GM23338 (cell line): ENCODE results near the gene TCHHL1. TPM values are rescaled to one million over a fixed set of nuclear protein-coding genes. Genes with fewer than 3 reads are reported as not detected.

Source experiments
- ATAC-seq: fragments of 200-7000 bp; cut with Tn5 transposase; 3 replicates; pipeline ENCODE4 v1.9.1; 2020
- DNase-seq: peaks from one replicate; pipeline ENCODE4 v3.0.0-alpha.2; 2015; ENCODE audit warnings: low spot score
- H2AFZ ChIP-seq: fragments of 200-600 bp; sonication (generic); 2 replicates; pipeline ENCODE4 v1.8.0; 2016; ENCODE audit warnings: antibody characterized with exemption, mild to moderate bottlenecking, moderate library complexity
- H3F3A ChIP-seq: fragments of 200-600 bp; sonication (generic); replicated peaks from 2 replicates; pipeline ENCODE4 v1.8.0; 2017; ENCODE audit warnings: antibody characterized with exemption, mixed run types, low read depth
- H3K27ac ChIP-seq: fragments of 200-600 bp; sonication (generic); 2 replicates; pipeline ENCODE4 v1.6.1; 2016; ENCODE audit warnings: low read depth
- H3K27me3 ChIP-seq: fragments of 200-600 bp; sonication (generic); 2 replicates; pipeline ENCODE4 v1.8.0; 2016; ENCODE audit warnings: mild to moderate bottlenecking, mixed run types, moderate library complexity; ENCODE audit not compliant: insufficient read depth
- H3K36me3 ChIP-seq: fragments of 200-600 bp; sonication (generic); 2 replicates; pipeline ENCODE4 v1.8.0; 2016; ENCODE audit warnings: mild to moderate bottlenecking; ENCODE audit not compliant: insufficient read depth
- H3K4me1 ChIP-seq: fragments of 200-600 bp; sonication (generic); 2 replicates; pipeline ENCODE4 v1.8.0; 2016; ENCODE audit warnings: mild to moderate bottlenecking, moderate library complexity; ENCODE audit not compliant: insufficient read depth
- H3K4me2 ChIP-seq: fragments of 200-600 bp; sonication (generic); 2 replicates; pipeline ENCODE4 v1.7.1; 2017; ENCODE audit warnings: mixed run types
- H3K4me3 ChIP-seq: fragments of 200-600 bp; sonication (generic); 2 replicates; pipeline ENCODE4 v1.6.1; 2016; ENCODE audit warnings: mixed run types
- H3K79me2 ChIP-seq: fragments of 200-600 bp; sonication (generic); replicated peaks from 2 replicates; pipeline ENCODE4 v1.8.0; 2017; ENCODE audit warnings: mild to moderate bottlenecking; ENCODE audit not compliant: insufficient read depth
- H3K9me2 ChIP-seq: fragments of 200-600 bp; sonication (generic); 2 replicates; pipeline ENCODE4 v1.8.0; 2017; ENCODE audit not compliant: insufficient read depth
- H4K20me1 ChIP-seq: fragments of 200-600 bp; sonication (generic); replicated peaks from 2 replicates; pipeline ENCODE4 v1.8.0; 2017; ENCODE audit warnings: mild to moderate bottlenecking; ENCODE audit not compliant: insufficient read depth
- H3K27ac Mint-ChIP-seq: 2 replicates; pipeline ENCODE4 v1.8.0; 2020; ENCODE audit warnings: inconsistent platforms, mild to moderate bottlenecking, moderate library complexity, mixed read lengths
- H3K27me3 Mint-ChIP-seq: 3 replicates; pipeline ENCODE4 v1.8.0; 2022; ENCODE audit warnings: low read depth, mild to moderate bottlenecking, moderate library complexity, mixed read lengths, inconsistent platforms; ENCODE audit not compliant: insufficient read depth, poor library complexity
- H3K36me3 Mint-ChIP-seq: 3 replicates; pipeline ENCODE4 v1.8.0; 2021; ENCODE audit warnings: low read depth, mild to moderate bottlenecking, inconsistent platforms, moderate library complexity, mixed read lengths
- H3K4me1 Mint-ChIP-seq: 3 replicates; pipeline ENCODE4 v1.8.0; 2020; ENCODE audit warnings: mild to moderate bottlenecking, inconsistent platforms, mixed read lengths
- H3K4me3 Mint-ChIP-seq: 3 replicates; pipeline ENCODE4 v1.8.0; 2021; ENCODE audit warnings: moderate library complexity, mild to moderate bottlenecking, inconsistent platforms, mixed read lengths
- H3K9me3 Mint-ChIP-seq: 3 replicates; pipeline ENCODE4 v1.8.0; 2020; ENCODE audit warnings: moderate library complexity, mild to moderate bottlenecking, inconsistent platforms, mixed read lengths
- CREB1 ChIP-seq: fragments of 250-450 bp; sonication (Bioruptor Pico); IDR thresholded peaks from 2 replicates; pipeline ENCODE4 v1.5.0; 2020; ENCODE audit warnings: low read depth, mild to moderate bottlenecking, moderate library complexity
- CTCF ChIP-seq, 2 experiments: fragments of 200-600 bp in 1 of 2; sonication (generic) in 1 of 2; conservative IDR thresholded peaks; 2 replicates each; pipeline versions ENCODE4 v1.5.1 to v1.6.1; 2016 to 2017; ENCODE audit warnings: antibody characterized with exemption in 2 of 2, low read depth in 2 of 2, mild to moderate bottlenecking in 2 of 2, moderate library complexity in 1 of 2
- ETS1 ChIP-seq: IDR thresholded peaks from 2 replicates; pipeline ENCODE4 v1.6.1; 2016; ENCODE audit warnings: antibody characterized with exemption
- EZH2 ChIP-seq: fragments of 200-600 bp; sonication (generic); IDR thresholded peaks from one replicate; pipeline ENCODE4 v1.8.0; 2017; ENCODE audit warnings: antibody characterized with exemption, mild to moderate bottlenecking, low read depth; ENCODE audit not compliant: unreplicated experiment
- EZH2phosphoT487 ChIP-seq: fragments of 200-600 bp; sonication (generic); IDR thresholded peaks from one replicate; pipeline ENCODE4 v1.8.1; 2018; ENCODE audit warnings: antibody characterized with exemption; ENCODE audit not compliant: unreplicated experiment
- NANOG ChIP-seq: IDR thresholded peaks from 2 replicates; pipeline ENCODE4 v1.6.1; 2016; ENCODE audit warnings: antibody characterized with exemption, borderline replicate concordance
- REST ChIP-seq: IDR thresholded peaks from one replicate; pipeline ENCODE4 v1.6.1; 2018; ENCODE audit warnings: antibody characterized with exemption; ENCODE audit not compliant: unreplicated experiment
- ZNF114 ChIP-seq: fragments of 250-450 bp; sonication (Bioruptor Pico); IDR thresholded peaks from 2 replicates; pipeline ENCODE4 v1.5.0; 2020; ENCODE audit warnings: mild to moderate bottlenecking, moderate library complexity
- ZNF331 ChIP-seq: fragments of 250-450 bp; sonication (Bioruptor Pico); IDR thresholded peaks from 2 replicates; pipeline ENCODE4 v1.5.0; 2020; ENCODE audit warnings: low read depth, mild to moderate bottlenecking, moderate library complexity
- ZNF462 ChIP-seq: fragments of 250-450 bp; sonication (Bioruptor Pico); IDR thresholded peaks from 2 replicates; pipeline ENCODE4 v1.5.0; 2020; ENCODE audit warnings: mild to moderate bottlenecking, moderate library complexity
- polyA plus RNA-seq: library from polyadenylated mRNA; unstranded; fragments of >200 nt; fragmentation: Nextera tagmentation; extraction: Ambion mirVana; gene quantifications from 2 replicates; pipeline ENCODE4 v1.2.1, GENCODE V29; 2016
- total RNA-seq: library from RNA; depleted of rRNA; stranded (reverse); fragments of >200 nt; shearing (Covaris generic); gene quantifications from 2 replicates; pipeline ENCODE4 v1.2.3, GENCODE V29; 2014

TCHHL1 gene
- total and polyA plus RNA-seq, 2 experiments from 2014 or later: not detected

- TF ChIP-seq REST (no peak), ZNF331 (CRISPR knock-in tag) (no peak), CREB1 (CRISPR knock-in tag) (no peak), NANOG (no peak), EZH2phosphoT487 (no peak), CTCF (conservative IDR thresholded peaks at IDR 0.05; ENCODE audit: low read depth in 2 of 2) (no peak)
These were observed 49.0 kb downstream of the TCHHL1 start (continued) for GRCh38 chr1:152039886-152040285.

- DNase-seq: no peak
- H3K27me3 ChIP-seq: peaks cover 37% of the 10 kb centered on the region
- no peak overlapping the region for H3K27ac Mint-ChIP-seq
- TF ChIP-seq EZH2phosphoT487 (no peak), NANOG (no peak), CTCF (conservative IDR thresholded peaks at IDR 0.05; ENCODE audit: low read depth in 2 of 2) (no peak), ZNF114 (CRISPR knock-in tag) (no peak), ETS1 (no peak), EZH2 (no peak), ZNF462 (CRISPR knock-in tag) (no peak)
These were observed 49.4 kb downstream of the TCHHL1 start for GRCh38 chr1:152039461-152039860.

More at GRCh38 chr1:152039461-152039860, 49.4 kb downstream of the TCHHL1 start:
- Mint-ChIP-seq H3K9me3 (no peaks in the 10 kb centered on the region), H3K36me3 (no peaks in the 10 kb centered on the region), H3K27me3 (peaks cover 18% of the 10 kb centered on the region), H3K4me3 (no peak overlapping the region), H3K4me1 (peaks cover 27% of the 10 kb centered on the region)
- peaks cover 33% of the 10 kb centered on the region for H3K4me1 ChIP-seq
- peaks cover 11% of the 10 kb centered on the region; the same call in 1 of the 2 replicates for H3K9me2 ChIP-seq
- no peaks in the 10 kb centered on the region for H3K36me3 ChIP-seq
- H4K20me1 ChIP-seq: no peaks in the 10 kb centered on the region
- no peaks in the 10 kb centered on the region for H3K79me2 ChIP-seq
- no peak overlapping the region for H2AFZ ChIP-seq
- no peak overlapping the region for H3K4me2 ChIP-seq
- H3K4me3 ChIP-seq: no peak overlapping the region
- H3K27ac ChIP-seq: no peak overlapping the region
- ATAC-seq: no peak
- H3F3A ChIP-seq: peaks cover 3% of the 10 kb centered on the region
